ENCODE data around the gene RIMBP2. TPM values are rescaled to one million over a fixed set of nuclear protein-coding genes. Genes with fewer than 3 reads are reported as not detected.

RIMBP2 gene
- polyA plus RNA-seq, 1 donor from 2014 or later, result 14.6 TPM

DNA sequence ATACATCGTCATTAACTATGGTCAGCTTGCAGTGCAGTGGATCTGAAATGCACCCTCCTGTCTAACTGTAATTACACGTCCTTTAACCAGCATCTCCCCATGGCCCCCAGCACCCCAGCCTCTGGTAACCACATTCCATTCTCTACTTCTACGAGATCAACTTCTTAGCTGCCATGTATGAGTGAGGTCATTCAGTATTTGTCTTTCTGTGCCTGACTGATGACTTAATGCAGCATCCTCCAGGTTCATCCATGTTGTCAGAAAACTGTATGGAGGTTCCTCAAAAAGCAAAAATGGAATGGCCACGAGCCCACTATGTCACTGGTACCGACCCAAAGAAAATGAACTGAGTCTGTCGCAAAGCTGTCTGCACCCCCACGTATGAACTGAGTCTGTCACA lies 107.3 kb downstream of the RIMBP2 start:
- TF ChIP-seq, protein P1, sequence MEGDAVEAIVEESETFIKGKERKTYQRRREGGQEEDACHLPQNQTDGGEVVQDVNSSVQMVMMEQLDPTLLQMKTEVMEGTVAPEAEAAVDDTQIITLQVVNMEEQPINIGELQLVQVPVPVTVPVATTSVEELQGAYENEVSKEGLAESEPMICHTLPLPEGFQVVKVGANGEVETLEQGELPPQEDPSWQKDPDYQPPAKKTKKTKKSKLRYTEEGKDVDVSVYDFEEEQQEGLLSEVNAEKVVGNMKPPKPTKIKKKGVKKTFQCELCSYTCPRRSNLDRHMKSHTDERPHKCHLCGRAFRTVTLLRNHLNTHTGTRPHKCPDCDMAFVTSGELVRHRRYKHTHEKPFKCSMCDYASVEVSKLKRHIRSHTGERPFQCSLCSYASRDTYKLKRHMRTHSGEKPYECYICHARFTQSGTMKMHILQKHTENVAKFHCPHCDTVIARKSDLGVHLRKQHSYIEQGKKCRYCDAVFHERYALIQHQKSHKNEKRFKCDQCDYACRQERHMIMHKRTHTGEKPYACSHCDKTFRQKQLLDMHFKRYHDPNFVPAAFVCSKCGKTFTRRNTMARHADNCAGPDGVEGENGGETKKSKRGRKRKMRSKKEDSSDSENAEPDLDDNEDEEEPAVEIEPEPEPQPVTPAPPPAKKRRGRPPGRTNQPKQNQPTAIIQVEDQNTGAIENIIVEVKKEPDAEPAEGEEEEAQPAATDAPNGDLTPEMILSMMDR (IDR thresholded peaks at IDR 0.05; ENCODE audit: poor library complexity, severe bottlenecking), result no peak
- TF ChIP-seq SMC3 (conservative IDR thresholded peaks at IDR 0.05; ENCODE audit: poor library complexity) (no peak), RAD21 (conservative IDR thresholded peaks at IDR 0.05) (no peak), TAF1 (IDR thresholded peaks at IDR 0.05; ENCODE audit: low read depth) (no peak), EP300 (conservative IDR thresholded peaks at IDR 0.05; ENCODE audit: poor library complexity, severe bottlenecking) (no peak), MXI1 (conservative IDR thresholded peaks at IDR 0.05; ENCODE audit: poor library complexity, severe bottlenecking) (no peak), POLR2AphosphoS5 (IDR thresholded peaks at IDR 0.05) (no peak), EZH2 (IDR thresholded peaks at IDR 0.05; ENCODE audit: borderline replicate concordance, insufficient read depth, low read length, poor library complexity, severe bottlenecking) (no peak)
- TF ChIP-seq, protein P2, sequence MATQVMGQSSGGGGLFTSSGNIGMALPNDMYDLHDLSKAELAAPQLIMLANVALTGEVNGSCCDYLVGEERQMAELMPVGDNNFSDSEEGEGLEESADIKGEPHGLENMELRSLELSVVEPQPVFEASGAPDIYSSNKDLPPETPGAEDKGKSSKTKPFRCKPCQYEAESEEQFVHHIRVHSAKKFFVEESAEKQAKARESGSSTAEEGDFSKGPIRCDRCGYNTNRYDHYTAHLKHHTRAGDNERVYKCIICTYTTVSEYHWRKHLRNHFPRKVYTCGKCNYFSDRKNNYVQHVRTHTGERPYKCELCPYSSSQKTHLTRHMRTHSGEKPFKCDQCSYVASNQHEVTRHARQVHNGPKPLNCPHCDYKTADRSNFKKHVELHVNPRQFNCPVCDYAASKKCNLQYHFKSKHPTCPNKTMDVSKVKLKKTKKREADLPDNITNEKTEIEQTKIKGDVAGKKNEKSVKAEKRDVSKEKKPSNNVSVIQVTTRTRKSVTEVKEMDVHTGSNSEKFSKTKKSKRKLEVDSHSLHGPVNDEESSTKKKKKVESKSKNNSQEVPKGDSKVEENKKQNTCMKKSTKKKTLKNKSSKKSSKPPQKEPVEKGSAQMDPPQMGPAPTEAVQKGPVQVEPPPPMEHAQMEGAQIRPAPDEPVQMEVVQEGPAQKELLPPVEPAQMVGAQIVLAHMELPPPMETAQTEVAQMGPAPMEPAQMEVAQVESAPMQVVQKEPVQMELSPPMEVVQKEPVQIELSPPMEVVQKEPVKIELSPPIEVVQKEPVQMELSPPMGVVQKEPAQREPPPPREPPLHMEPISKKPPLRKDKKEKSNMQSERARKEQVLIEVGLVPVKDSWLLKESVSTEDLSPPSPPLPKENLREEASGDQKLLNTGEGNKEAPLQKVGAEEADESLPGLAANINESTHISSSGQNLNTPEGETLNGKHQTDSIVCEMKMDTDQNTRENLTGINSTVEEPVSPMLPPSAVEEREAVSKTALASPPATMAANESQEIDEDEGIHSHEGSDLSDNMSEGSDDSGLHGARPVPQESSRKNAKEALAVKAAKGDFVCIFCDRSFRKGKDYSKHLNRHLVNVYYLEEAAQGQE (IDR thresholded peaks at IDR 0.05; ENCODE audit: borderline replicate concordance), result no peak
- H3K4me3 ChIP-seq (ENCODE audit: low read length), result no peak overlapping the region
- no peak overlapping the region for H3K9ac ChIP-seq (ENCODE audit: low read length)
- no peaks in the 10 kb centered on the region for H3F3A ChIP-seq (ENCODE audit: insufficient read depth, low read length, poor library complexity, severe bottlenecking)
- H2AFZ ChIP-seq (ENCODE audit: low read depth, low read length), result no peak overlapping the region
- no peaks in the 10 kb centered on the region for H3K79me2 ChIP-seq (replicated peaks; ENCODE audit: insufficient read depth, low read length)
- no peaks in the 10 kb centered on the region for H3K9me3 ChIP-seq (ENCODE audit: low read length)
- no peaks in the 10 kb centered on the region for H4K20me1 ChIP-seq (ENCODE audit: insufficient read depth)
- H3K4me2 ChIP-seq (ENCODE audit: low read length), result no peak overlapping the region
- H3K36me3 ChIP-seq (ENCODE audit: insufficient read depth, low read length), result no peaks in the 10 kb centered on the region
- H3K9me2 ChIP-seq (ENCODE audit: insufficient read depth, low read length), result no peaks in the 10 kb centered on the region
- H3K27me3 ChIP-seq (ENCODE audit: insufficient read depth, low read depth, low read length), result no peaks in the 10 kb centered on the region
- H3K27ac ChIP-seq (ENCODE audit: low read length), result no peak overlapping the region

DNA sequence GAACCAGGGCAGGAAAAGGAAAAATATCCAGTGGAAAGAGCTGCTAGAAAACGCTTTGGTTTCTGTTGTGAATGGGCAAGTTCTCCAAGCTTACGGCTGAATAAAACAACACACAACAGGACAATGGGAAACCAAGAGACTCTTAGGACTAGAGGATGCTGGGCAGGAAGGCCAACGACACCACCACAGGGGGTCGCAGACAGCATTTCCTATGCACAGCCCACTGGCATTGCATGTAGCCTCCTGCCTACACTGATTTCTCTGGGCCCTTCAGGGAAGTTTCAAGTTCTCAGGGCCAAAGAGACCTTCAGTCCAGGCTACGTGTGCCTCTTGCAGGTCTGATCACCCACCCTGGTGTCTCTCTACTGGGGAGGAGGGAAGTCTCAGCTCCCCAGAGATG lies 108.0 kb downstream of the RIMBP2 start:
- no peak overlapping the region for H3K4me3 ChIP-seq (ENCODE audit: low read length)
- H2AFZ ChIP-seq (ENCODE audit: low read depth, low read length), result no peak overlapping the region
- no peak overlapping the region for H3K27ac ChIP-seq (ENCODE audit: low read length)
- H3F3A ChIP-seq (ENCODE audit: insufficient read depth, low read length, poor library complexity, severe bottlenecking), result no peaks in the 10 kb centered on the region
- no peaks in the 10 kb centered on the region for H3K79me2 ChIP-seq (replicated peaks; ENCODE audit: insufficient read depth, low read length)
- no peaks in the 10 kb centered on the region for H3K27me3 ChIP-seq (ENCODE audit: insufficient read depth, low read depth, low read length)
- no peak overlapping the region for H3K4me2 ChIP-seq (ENCODE audit: low read length)
- TF ChIP-seq SMC3 (conservative IDR thresholded peaks at IDR 0.05; ENCODE audit: poor library complexity), result no peak
- TF ChIP-seq, protein P2 (IDR thresholded peaks at IDR 0.05; ENCODE audit: borderline replicate concordance), result no peak
- no peak for TF ChIP-seq RAD21 (conservative IDR thresholded peaks at IDR 0.05)
- no peak for TF ChIP-seq POLR2AphosphoS5 (IDR thresholded peaks at IDR 0.05)
- TF ChIP-seq EP300 (conservative IDR thresholded peaks at IDR 0.05; ENCODE audit: poor library complexity, severe bottlenecking), result no peak
- TF ChIP-seq TAF1 (IDR thresholded peaks at IDR 0.05; ENCODE audit: low read depth), result no peak
- TF ChIP-seq EZH2 (IDR thresholded peaks at IDR 0.05; ENCODE audit: borderline replicate concordance, insufficient read depth, low read length, poor library complexity, severe bottlenecking), result no peak
- TF ChIP-seq MXI1 (conservative IDR thresholded peaks at IDR 0.05; ENCODE audit: poor library complexity, severe bottlenecking), result no peak
- TF ChIP-seq, protein P1 (IDR thresholded peaks at IDR 0.05; ENCODE audit: poor library complexity, severe bottlenecking), result no peak
- H4K20me1 ChIP-seq (ENCODE audit: insufficient read depth), result no peaks in the 10 kb centered on the region
- no peak overlapping the region for H3K9ac ChIP-seq (ENCODE audit: low read length)
- H3K9me3 ChIP-seq (ENCODE audit: low read length), result no peaks in the 10 kb centered on the region
- no peaks in the 10 kb centered on the region for H3K9me2 ChIP-seq (ENCODE audit: insufficient read depth, low read length)
- no peaks in the 10 kb centered on the region for H3K36me3 ChIP-seq (ENCODE audit: insufficient read depth, low read length)

Data from neural cell (in vitro differentiated cells).